Transverse colon (tissue), 4 donors: Measurements from ENCODE around the gene RBMY1E. TPM values are rescaled to one million over a fixed set of nuclear protein-coding genes. Genes with fewer than 3 reads are reported as not detected.
"Not testable (repeated sequence)": the region's sequence is repeated elsewhere in the genome, so short reads cannot be mapped to it uniquely, and the experiment has no call there.

Experiments used
- DNase-seq: peaks from one replicate; pipeline ENCODE4 v3.0.0-alpha.2; 2019
- H3K27ac ChIP-seq, 4 donors: fragments of 200-600 bp; sonication (generic); 2 replicates each; pipeline ENCODE4 v1.5.1; 2016 to 2018; ENCODE audit warnings: inconsistent platforms in 4 of 4
- H3K27me3 ChIP-seq: fragments of 200-600 bp; sonication (generic); 2 replicates; pipeline ENCODE4 v1.5.1; 2017; ENCODE audit warnings: inconsistent platforms
- H3K36me3 ChIP-seq, 4 donors: fragments of 200-600 bp; sonication (generic); 2 replicates each; pipeline ENCODE4 v1.5.1; 2017 to 2019; ENCODE audit warnings: inconsistent platforms in 4 of 4
- H3K4me1 ChIP-seq, 4 donors: fragments of 200-600 bp; sonication (generic); 2 replicates each; pipeline ENCODE4 v1.5.1; 2017 to 2020; ENCODE audit warnings: inconsistent platforms in 4 of 4
- H3K4me3 ChIP-seq, 4 donors: fragments of 200-600 bp; sonication (generic); 1 replicate in 1 of 4; 2 replicates in 3 of 4; pipeline versions ENCODE4 v1.5.1 to v1.6.1; 2017 to 2019; ENCODE audit warnings: inconsistent platforms in 4 of 4
- H3K9me3 ChIP-seq, 2 donors: fragments of 200-600 bp; sonication (generic); 2 replicates each; pipeline ENCODE4 v1.5.1; 2017 to 2019; ENCODE audit warnings: inconsistent platforms in 2 of 2
- WGBS, 2 donors: methylation state at CpG; one replicate each; pipeline ENCODE4 v1.1.5; 2018; ENCODE audit warnings: low coverage in 1 of 2; 5-methylcytosine and 5-hydroxymethylcytosine counted together
- in situ Hi-C, 4 donors: fragments of 200-750 bp; cut with MboI; loops; one replicate each; pipeline versions ENCODE4 v1.15.0 to v1.15.1; 2017; ENCODE audit warnings: low sequenced_read_pairs in 3 of 4, low pct_ligation_motif_present in 1 of 4, low pct_unique_long_range_greater_than_20kb in 1 of 4
- intact Hi-C: fragments of 100-400 bp; cut with DNase I; formaldehyde crosslinking; loops from one replicate; pipeline ENCODE4 v1.15.1; 2023; ENCODE audit warnings: low total_unique reads
- total RNA-seq, 4 donors: library from RNA; depleted of rRNA; stranded (reverse); fragments of >200 nt; gene quantifications; one replicate each; pipeline ENCODE4 v1.1.0, GENCODE V29; 2016

Gene RBMY1E
- not detected for total RNA-seq

DNA sequence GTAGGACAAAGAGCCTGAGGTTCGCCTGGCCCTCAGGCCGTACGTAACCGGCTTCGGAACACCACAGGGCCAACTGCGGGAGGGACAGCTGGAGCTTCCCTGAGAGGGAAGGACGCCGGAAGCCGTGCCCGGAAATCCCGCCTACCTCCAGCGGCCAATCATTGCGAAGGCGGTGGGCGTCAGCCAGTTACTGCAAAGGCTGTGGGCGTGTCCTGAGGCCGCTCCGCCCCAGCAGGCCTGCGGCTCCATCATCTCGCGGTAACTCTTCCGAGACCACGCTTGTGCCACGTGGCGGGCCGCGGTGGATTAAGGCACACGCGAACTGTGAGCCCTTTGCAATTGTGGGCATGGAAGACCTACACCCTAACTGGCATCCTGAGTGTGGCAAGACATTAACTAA lies at the start of gene RBMY1E:
TSS of gene RBMY1E (minus strand) at position 101 of the 400 bp plus-strand sequence. CDS start 1,978 bp downstream, outside the sequence.
- no CpG with 5 or more reads among the region's 29 CpGs for WGBS, 2 donors
- H3K4me1 ChIP-seq, H3K4me3 ChIP-seq, H3K36me3 ChIP-seq, DNase-seq, H3K27ac ChIP-seq, H3K9me3 ChIP-seq, H3K27me3 ChIP-seq, in situ Hi-C loops, intact Hi-C loops: not testable (repeated sequence)

DNA sequence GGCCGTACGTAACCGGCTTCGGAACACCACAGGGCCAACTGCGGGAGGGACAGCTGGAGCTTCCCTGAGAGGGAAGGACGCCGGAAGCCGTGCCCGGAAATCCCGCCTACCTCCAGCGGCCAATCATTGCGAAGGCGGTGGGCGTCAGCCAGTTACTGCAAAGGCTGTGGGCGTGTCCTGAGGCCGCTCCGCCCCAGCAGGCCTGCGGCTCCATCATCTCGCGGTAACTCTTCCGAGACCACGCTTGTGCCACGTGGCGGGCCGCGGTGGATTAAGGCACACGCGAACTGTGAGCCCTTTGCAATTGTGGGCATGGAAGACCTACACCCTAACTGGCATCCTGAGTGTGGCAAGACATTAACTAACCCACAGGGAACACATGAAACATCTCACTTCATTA lies 23.4 kb downstream of the RBMY1E start, which contains the start of gene RBMY1D:
TSS of gene RBMY1D (minus strand) at position 101 of the 400 bp plus-strand sequence. CDS start 2,013 bp downstream, outside the sequence.
- no CpG with 5 or more reads among the region's 28 CpGs for WGBS, 2 donors
- H3K27me3 ChIP-seq, H3K27ac ChIP-seq, in situ Hi-C loops, DNase-seq, H3K36me3 ChIP-seq, intact Hi-C loops, H3K4me3 ChIP-seq, H3K9me3 ChIP-seq, H3K4me1 ChIP-seq: not testable (repeated sequence)

DNA sequence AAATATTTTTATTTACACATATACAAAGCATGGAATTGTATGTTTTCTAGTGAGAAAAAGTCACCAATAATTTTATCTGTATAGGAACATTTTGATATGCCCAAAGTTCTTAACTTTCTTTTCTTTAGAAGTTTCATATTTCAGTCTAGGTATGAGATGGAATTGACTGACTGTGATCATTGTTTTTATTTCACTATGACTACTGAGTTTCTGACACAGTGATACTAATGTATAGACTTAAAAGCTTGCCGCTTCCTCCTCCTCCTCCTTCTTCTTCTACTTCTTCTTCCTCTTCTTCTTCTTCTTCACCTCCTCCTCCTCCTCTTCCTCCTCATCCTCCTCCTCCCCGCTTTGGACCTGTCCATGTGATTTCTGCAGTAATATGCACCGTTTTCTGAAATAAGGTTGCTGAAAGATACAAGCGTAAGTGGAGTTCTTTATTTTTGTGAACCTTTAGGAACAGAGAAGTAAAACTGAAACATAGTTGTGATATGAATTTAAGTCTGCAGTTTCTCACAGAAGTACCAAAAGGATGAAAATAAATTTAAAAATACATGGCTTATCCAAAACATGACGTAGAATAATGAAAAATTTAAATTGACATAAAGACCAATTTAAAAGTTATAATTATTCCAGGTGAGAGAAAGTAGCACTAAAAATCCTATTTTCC lies 48.3 kb downstream of the RBMY1E start:
- no CpG with 5 or more reads among the region's 5 CpGs for WGBS, 2 donors
- H3K27ac ChIP-seq, in situ Hi-C loops, H3K36me3 ChIP-seq, intact Hi-C loops, H3K27me3 ChIP-seq, DNase-seq, H3K9me3 ChIP-seq, H3K4me1 ChIP-seq, H3K4me3 ChIP-seq: not testable (repeated sequence)

Other genes starting within 250 kb of the RBMY1E start
- not detected for gene RBMY1D, start 23.5 kb downstream of the RBMY1E start, total RNA-seq